GM21723 (cell line): ENCODE measurements around the gene CRHBP.
"Not testable (repeated sequence)": the region's sequence is repeated elsewhere in the genome, so short reads cannot be mapped to it uniquely, and the experiment has no call there.

Source experiments
- ATAC-seq: cut with Tn5 transposase; IDR thresholded peaks from one replicate; pipeline ENCODE4 v1.9.1; 2021; ENCODE audit warnings: mild to moderate bottlenecking, moderate library complexity; ENCODE audit not compliant: unreplicated experiment

The CRHBP gene

GRCh38 chr5:76952795-76953536, at the start of gene CRHBP:
TSS of gene CRHBP (plus strand) at chr5:76953045. CDS start at chr5:76953135, 90 bp downstream.
- ATAC-seq = no peak

DNA sequence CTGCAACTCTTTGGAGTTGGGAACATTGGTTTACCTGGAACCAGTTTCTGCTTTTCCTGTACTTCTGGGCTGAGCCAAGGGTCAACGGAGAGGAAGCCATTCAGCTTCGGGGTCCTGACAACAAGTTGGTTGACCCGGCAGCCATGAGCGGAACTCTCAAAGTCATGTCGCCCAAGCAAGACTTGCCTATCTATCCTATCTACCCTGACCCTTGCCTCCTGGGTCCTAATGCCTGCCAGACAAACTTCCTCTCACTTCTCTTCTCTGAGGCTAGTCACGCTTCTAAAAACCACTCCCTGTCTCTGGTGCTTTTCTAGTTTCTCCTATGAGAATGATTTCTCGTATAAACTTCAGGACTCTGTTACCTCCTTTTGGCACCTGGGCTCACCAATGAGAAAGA, 44.7 kb upstream of the CRHBP start:
- no peak for ATAC-seq

DNA sequence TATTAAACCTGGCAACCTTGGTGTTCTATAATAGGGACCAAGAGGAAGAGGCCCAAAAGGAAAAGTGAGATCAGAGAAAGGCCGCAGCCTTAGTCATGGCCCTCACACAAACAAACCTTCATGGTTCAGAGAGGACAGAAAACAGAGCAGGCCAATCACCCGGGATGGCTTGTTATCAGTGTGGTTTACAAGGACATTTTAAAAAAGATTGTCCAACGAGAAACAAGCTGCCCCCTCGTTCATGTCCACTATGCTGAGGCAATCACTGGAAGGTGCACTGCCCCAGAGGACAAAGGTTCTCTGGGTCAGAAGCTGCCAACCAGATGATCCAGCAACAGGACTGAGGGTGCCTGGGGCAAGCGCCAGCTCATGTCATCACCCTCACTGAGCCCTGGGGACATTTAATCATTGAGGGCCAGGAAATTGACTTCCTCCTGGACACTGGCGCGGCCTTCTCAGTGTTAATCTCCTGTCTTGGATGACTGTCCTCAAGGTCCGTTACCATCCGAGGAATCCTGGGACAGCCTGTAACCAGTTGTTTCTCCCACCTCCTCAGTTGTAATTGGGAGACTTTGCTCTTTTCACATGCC, 42.4 kb upstream of the CRHBP start:
- not testable (repeated sequence) for ATAC-seq

DNA sequence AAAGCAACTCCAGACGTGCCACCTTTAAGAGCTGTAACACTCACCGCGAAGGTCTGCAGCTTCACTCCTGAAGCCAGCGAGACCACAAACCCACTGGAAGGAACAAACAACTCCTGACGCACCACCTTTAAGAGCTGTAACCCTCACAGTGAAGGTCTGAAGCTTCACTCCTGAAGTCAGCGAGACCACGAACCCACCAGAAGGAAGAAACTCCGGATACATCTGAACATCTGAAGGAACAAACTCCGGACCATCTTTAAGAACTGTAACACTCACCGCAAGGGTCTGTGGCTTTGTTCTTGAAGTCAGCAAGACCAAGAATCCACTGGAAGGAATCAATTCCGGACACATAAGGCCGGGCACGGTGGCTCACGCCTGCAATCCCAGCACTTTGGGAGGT, 38.2 kb upstream of the CRHBP start:
- not testable (repeated sequence) for ATAC-seq

DNA sequence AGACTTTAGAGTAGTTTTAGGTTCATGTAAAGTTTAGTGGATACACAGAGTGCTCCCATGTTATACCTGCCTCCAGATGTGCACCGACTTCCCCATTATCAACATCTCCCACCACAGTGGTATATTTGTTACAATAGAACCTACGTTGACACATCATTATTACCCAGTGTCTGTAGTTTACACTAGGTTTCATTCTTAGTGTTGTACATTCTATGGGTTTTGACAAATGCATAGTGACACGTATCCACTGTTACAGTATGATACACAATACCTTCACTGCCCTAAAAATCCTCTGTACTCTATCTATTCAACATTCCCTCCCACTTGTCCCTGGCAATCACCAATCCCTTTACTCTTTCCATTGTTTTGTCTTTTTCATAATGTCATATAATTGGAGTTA, 34.3 kb upstream of the CRHBP start:
- ATAC-seq = no peak

DNA sequence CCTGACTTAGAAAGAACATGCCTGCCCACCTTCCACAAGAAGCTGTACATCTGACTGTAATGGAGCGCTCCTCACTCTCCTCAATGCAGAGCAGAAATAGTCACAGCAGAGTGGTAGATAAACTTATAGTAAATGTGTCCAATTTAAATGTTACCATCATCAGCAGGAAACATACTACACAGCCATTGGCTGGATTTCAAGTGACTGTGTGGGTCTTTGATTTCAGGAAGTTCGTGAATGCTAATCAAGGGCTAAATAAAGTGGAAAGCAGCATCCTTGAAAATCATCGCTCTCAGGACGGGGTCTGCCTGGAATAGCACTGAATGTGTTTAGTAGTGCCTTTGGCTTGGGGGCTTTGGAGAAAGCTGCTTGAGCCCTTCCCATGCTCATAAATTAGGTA, 32.4 kb upstream of the CRHBP start:
- ATAC-seq = no peak

DNA sequence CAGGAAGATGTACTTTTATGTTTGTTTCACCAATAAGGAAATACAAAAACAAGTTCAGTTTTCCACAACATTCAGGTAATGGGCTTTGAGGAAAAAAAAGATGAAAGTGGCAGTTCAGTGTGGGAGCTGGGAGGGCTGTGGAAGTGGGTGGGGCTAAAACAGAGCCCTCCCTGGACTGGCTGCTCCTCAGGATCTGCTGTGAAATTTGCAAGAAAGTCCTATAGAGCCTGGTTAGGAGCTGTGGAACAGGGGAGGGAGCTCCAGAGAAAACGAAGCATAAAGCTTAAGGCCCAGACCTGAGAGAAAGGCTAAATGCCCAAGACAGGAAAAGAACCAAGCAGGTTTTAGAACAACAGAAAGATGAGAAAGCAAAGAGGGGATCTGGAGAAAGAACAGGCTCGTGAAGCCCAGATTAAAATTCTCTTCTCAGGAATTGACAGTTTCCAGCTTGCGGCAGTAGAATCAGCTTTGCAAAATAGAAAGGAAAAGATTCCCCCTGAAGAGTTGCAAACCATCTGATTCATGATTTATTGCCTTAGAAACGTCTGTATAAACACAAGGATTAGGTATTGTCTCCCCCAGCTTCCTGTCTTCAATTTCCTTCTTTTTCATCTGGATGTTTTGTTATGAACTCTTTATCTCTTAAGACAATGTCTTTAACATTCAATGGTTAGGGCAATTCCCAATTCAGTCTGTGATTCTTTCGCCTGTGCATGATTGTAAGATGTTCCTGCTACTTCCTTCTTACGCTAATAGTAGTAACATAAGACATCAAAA, 26.3 kb upstream of the CRHBP start:
- no peak for ATAC-seq

DNA sequence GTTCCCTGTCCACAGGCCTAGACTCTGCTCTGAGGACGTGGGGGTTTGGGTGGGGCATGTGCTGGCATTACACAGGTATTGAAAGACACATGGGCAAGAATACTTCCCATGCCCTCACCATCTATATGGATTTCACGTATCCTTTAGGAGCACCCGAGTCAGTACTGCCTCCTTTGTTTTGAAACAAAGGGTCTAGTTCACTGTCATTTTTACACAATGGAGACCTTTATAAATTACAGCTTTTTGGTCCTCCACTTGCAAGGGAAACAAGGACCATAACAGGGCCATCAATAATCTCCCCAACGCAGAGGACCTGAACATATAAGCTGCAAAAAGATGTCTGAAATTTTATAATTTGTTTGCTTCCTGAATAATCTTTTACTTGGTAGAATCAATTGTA, 24.9 kb upstream of the CRHBP start:
- no peak for ATAC-seq

GRCh38 chr5:76930083-76930482, 22.8 kb upstream of the CRHBP start:
- no peak for ATAC-seq

DNA sequence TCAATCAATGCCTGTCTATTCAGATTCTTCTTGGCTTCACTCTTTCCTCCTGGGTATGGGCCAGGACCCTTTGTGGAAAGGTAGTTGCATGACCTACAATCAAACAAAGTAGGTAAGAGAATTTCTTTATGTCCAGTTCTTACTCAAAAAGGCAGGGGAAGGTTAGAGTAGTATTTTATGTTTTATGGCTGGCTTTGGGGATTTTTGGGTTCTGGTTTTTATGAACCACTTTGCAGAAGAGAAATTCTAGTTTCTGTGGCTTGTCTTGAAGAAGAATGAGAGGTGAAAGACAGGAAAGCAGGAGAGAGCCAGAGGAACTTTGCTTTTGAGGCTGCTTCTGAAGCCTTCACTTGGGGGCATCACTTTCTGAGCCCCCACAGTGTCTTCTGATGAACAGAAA, 14.7 kb upstream of the CRHBP start:
- ATAC-seq = no peak

GRCh38 chr5:76941000-76941399, 11.8 kb upstream of the CRHBP start:
- no peak for ATAC-seq

DNA sequence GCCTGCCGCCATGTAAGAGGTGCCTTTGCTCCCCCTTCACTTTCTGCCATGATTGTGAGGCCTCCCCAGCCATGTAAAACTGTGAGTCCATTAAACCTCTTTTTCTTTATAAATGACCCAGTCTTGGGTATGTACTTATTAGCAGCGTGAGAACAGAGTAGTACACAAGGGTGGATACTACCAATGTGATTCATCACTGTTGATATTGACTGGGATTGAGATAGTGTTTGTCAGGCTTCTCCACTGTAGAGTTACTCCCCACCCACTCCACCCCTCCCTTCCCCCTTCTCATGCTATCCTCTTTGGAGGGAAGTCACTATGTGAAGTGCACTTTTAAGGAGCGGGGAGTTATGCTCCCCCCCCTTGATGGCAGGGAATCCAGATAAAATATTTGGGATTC, 11.4 kb upstream of the CRHBP start:
- ATAC-seq = no peak

GRCh38 chr5:76942581-76942980, 10.3 kb upstream of the CRHBP start:
- no peak for ATAC-seq

DNA sequence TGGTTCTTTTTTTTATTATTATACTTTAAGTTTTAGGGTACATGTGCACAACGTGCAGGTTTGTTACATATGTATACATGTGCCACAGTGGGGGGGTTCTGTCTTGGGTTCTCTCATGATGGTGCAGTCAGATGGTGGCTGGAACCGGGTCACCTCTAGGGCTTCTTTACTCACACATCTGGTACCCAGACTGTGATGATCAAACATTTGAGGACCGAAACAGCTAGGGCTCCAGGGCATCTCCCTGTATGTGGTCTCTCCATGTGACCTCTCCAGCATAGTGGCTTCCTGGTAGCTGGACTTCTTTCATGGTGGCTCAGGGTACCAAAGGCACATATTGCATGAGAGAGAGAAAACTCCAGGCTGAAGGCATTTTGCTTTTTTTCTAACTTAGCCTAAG, 9.8 kb upstream of the CRHBP start:
- no peak for ATAC-seq

GRCh38 chr5:76944638-76945037, 8.2 kb upstream of the CRHBP start:
- ATAC-seq = no peak

- not testable (repeated sequence) for ATAC-seq
These were observed 7.6 kb upstream of the CRHBP start for GRCh38 chr5:76945238-76945637.

DNA sequence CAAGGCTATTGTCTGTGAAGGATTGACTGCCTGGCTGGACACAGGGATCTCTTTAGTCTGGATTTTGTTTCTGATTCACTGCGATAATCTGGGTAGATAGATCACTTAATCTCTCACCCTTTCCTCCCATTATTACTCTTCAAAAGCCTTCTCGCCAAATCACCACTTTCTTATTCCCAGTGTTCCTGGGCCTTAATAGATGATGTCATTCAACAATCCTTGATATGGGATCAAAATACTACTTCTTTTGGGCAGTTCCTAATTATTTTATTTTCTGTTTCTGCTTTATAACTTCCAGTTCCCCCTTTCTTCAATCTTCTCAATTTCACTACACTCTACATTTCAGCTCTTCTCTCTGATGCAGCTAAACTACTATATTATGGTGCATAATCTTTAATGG, 6.8 kb upstream of the CRHBP start:
- ATAC-seq = no peak

DNA sequence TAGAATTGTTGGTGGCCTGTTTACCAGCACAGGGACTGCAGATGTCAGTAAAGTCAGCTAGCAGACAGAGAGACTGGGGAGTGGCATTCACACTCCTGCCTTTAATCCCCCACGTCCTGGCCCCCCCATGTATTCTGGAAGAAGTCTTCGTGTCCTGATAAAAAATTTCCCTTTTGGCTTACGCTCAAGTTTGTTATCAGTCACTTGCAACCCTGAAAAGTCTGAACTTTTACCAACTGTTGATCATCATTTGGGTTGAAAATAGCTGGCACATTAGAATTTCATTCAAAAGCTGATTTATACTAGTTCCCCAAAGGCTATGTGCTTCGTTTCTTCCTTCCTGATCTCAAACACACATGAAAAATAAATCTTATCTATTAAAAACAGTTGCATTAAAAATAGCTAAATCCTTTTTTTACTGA, 5.8 kb upstream of the CRHBP start:
- ATAC-seq = no peak

GRCh38 chr5:76953551-76954382, 922 bp downstream of the CRHBP start:
- ATAC-seq = no peak

- no peak for ATAC-seq
These were observed 1.5 kb downstream of the CRHBP start for GRCh38 chr5:76954383-76954763.

GRCh38 chr5:76956033-76956432, 3.2 kb downstream of the CRHBP start:
- no peak for ATAC-seq
